GM23248 (cell line): Measurements from ENCODE around the gene RBMS1. TPM values are rescaled to one million over a fixed set of nuclear protein-coding genes. Genes with fewer than 3 reads are reported as not detected.

Experiments used
- DNase-seq: peaks from one replicate; pipeline ENCODE4 v3.0.0-alpha.2; 2015
- H2AFZ ChIP-seq: fragments of 200-600 bp; sonication (generic); 2 replicates; pipeline ENCODE4 v1.6.1; 2016; ENCODE audit warnings: antibody characterized with exemption
- H3F3A ChIP-seq: fragments of 200-600 bp; sonication (generic); 2 replicates; pipeline ENCODE4 v1.6.1; 2016; ENCODE audit warnings: mild to moderate bottlenecking, antibody characterized with exemption, mixed run types; ENCODE audit not compliant: insufficient read depth
- H3K27ac ChIP-seq: fragments of 200-600 bp; sonication (generic); 2 replicates; pipeline ENCODE4 v1.5.1; 2016; ENCODE audit warnings: mild to moderate bottlenecking
- H3K27me3 ChIP-seq: fragments of 200-600 bp; sonication (generic); replicated peaks from 2 replicates; pipeline ENCODE4 v1.6.1; 2016; ENCODE audit warnings: mild to moderate bottlenecking; ENCODE audit not compliant: insufficient read depth
- H3K36me3 ChIP-seq: fragments of 200-600 bp; sonication (generic); 2 replicates; pipeline ENCODE4 v1.6.1; 2016; ENCODE audit warnings: low read depth, mild to moderate bottlenecking
- H3K4me1 ChIP-seq: fragments of 200-600 bp; sonication (generic); 2 replicates; pipeline ENCODE4 v1.6.1; 2016; ENCODE audit warnings: mild to moderate bottlenecking; ENCODE audit not compliant: insufficient read depth
- H3K4me2 ChIP-seq: fragments of 200-600 bp; sonication (generic); one replicate; pipeline ENCODE4 v1.6.1; 2016; ENCODE audit warnings: mild to moderate bottlenecking; ENCODE audit not compliant: unreplicated experiment
- H3K4me3 ChIP-seq: fragments of 200-600 bp; sonication (generic); 2 replicates; pipeline ENCODE4 v1.5.1; 2016; ENCODE audit warnings: mild to moderate bottlenecking
- H3K79me2 ChIP-seq: fragments of 200-600 bp; sonication (generic); 2 replicates; pipeline ENCODE4 v1.6.1; 2016; ENCODE audit warnings: mild to moderate bottlenecking; ENCODE audit not compliant: insufficient read depth
- H3K9ac ChIP-seq: fragments of 200-600 bp; sonication (generic); 2 replicates; pipeline ENCODE4 v1.6.1; 2016; ENCODE audit warnings: mild to moderate bottlenecking
- H3K9me2 ChIP-seq: fragments of 200-600 bp; sonication (generic); 2 replicates; pipeline ENCODE4 v1.6.1; 2016; ENCODE audit warnings: mixed run types, mild to moderate bottlenecking, moderate library complexity; ENCODE audit not compliant: insufficient read depth
- H3K9me3 ChIP-seq: fragments of 200-600 bp; sonication (generic); one replicate; pipeline ENCODE4 v1.6.1; 2017; ENCODE audit warnings: low read depth
- H4K20me1 ChIP-seq: fragments of 200-600 bp; sonication (generic); 2 replicates; pipeline ENCODE4 v1.6.0; 2016; ENCODE audit not compliant: insufficient read depth
- EZH2 ChIP-seq: fragments of 200-600 bp; sonication (generic); IDR thresholded peaks from 2 replicates; pipeline ENCODE4 v1.6.1; 2018; ENCODE audit warnings: antibody characterized with exemption, mild to moderate bottlenecking; ENCODE audit not compliant: insufficient read depth, poor library complexity, severe bottlenecking
- EZH2phosphoT487 ChIP-seq: fragments of 200-600 bp; sonication (generic); IDR thresholded peaks from 2 replicates; pipeline ENCODE4 v1.6.1; 2018; ENCODE audit warnings: antibody characterized with exemption, moderate library complexity, mild to moderate bottlenecking, low read depth; ENCODE audit not compliant: insufficient read depth
- WGBS, 2 experiments: methylation state at CpG; one replicate each; pipeline ENCODE4 v1.1.6; 2015 to 2017; ENCODE audit warnings: low lambda C conversion rate in 2 of 2, low coverage in 1 of 2; ENCODE audit errors: missing lambda C conversion rate in 2 of 2; 5-methylcytosine and 5-hydroxymethylcytosine counted together
- in situ Hi-C: fragments of 300-500 bp; cut with MboI; formaldehyde crosslinking; loops from 2 replicates; pipeline ENCODE4 v1.15.0; 2020
- polyA plus RNA-seq: library from polyadenylated mRNA; unstranded; fragments of >200 nt; fragmentation: Nextera tagmentation; extraction: Ambion mirVana; gene quantifications from 2 replicates; pipeline ENCODE4 v1.2.1, GENCODE V29; 2016
- total RNA-seq: library from RNA; depleted of rRNA; stranded (reverse); fragments of >200 nt; shearing (Covaris generic); gene quantifications from 2 replicates; pipeline ENCODE4 v1.2.3, GENCODE V29; 2014

RBMS1 gene
- total and polyA plus RNA-seq, 2 experiments from 2014 or later: 72.3 to 91.7 TPM

GRCh38 chr2:160437273-160437672 lies 56.3 kb downstream of the RBMS1 start:
- H3K27ac ChIP-seq: no peak overlapping the region
- H3K9ac ChIP-seq: no peak overlapping the region
- no peaks in the 10 kb centered on the region for H3K9me2 ChIP-seq
- no peak overlapping the region for H3K4me3 ChIP-seq
- TF ChIP-seq EZH2phosphoT487 (no peak), EZH2 (no peak)
- no peaks in the 10 kb centered on the region for H3K9me3 ChIP-seq
- no peaks in the 10 kb centered on the region for H4K20me1 ChIP-seq
- peaks cover 83% of the 10 kb centered on the region for H3K79me2 ChIP-seq
- no peak overlapping the region for H3K4me2 ChIP-seq
- H3K4me1 ChIP-seq: peaks cover 31% of the 10 kb centered on the region
- H3F3A ChIP-seq: peaks cover 25% of the 10 kb centered on the region; the same call in 1 of the 2 replicates
- H2AFZ ChIP-seq: no peak overlapping the region
- no peaks in the 10 kb centered on the region for H3K27me3 ChIP-seq
- 93 to 94% methylated on average over 4 of the region's 4 CpGs for WGBS, 2 experiments
- no peak for DNase-seq
- peaks cover 4% of the 10 kb centered on the region; the same call in 1 of the 2 replicates for H3K36me3 ChIP-seq
- in situ Hi-C loops: no loop called here

GRCh38 chr2:160434254-160434948 lies 59.2 kb downstream of the RBMS1 start:
- H3K4me3 ChIP-seq: no peak overlapping the region
- peaks cover 40% of the 10 kb centered on the region for H3F3A ChIP-seq
- peaks cover 33% of the 10 kb centered on the region for H3K4me1 ChIP-seq
- in situ Hi-C loops: no loop called here
- DNase-seq: no peak
- 74 to 75% methylated on average over 3 of the region's 3 CpGs for WGBS, 2 experiments
- no peaks in the 10 kb centered on the region for H3K9me3 ChIP-seq
- no peak overlapping the region for H3K27ac ChIP-seq
- no peak overlapping the region for H3K9ac ChIP-seq
- no peak for TF ChIP-seq EZH2
- no peak for TF ChIP-seq EZH2phosphoT487
- peaks cover 88% of the 10 kb centered on the region for H3K79me2 ChIP-seq
- H3K27me3 ChIP-seq: no peaks in the 10 kb centered on the region
- H3K4me2 ChIP-seq: no peak overlapping the region
- H4K20me1 ChIP-seq: no peaks in the 10 kb centered on the region
- no peaks in the 10 kb centered on the region for H3K9me2 ChIP-seq
- H2AFZ ChIP-seq: no peak overlapping the region
- H3K36me3 ChIP-seq: peaks cover 15% of the 10 kb centered on the region; the same call in 1 of the 2 replicates

GRCh38 chr2:160433466-160434140 lies 60.0 kb downstream of the RBMS1 start:
- no peak overlapping the region for H3K27ac ChIP-seq

GRCh38 chr2:160432633-160433032 lies 61.0 kb downstream of the RBMS1 start:
- H3F3A ChIP-seq: peaks cover 52% of the 10 kb centered on the region
- peak overlapping the region; percentile 11; the same call in 1 of the 2 replicates for H3K9ac ChIP-seq
- H3K27ac ChIP-seq: peak overlapping the region; percentile 58
- H3K27me3 ChIP-seq: no peaks in the 10 kb centered on the region
- no peaks in the 10 kb centered on the region for H4K20me1 ChIP-seq
- no peaks in the 10 kb centered on the region for H3K9me3 ChIP-seq
- H3K4me2 ChIP-seq: peak overlapping the region; percentile 35
- peaks cover 15% of the 10 kb centered on the region; the same call in 1 of the 2 replicates for H3K36me3 ChIP-seq
- 14 to 18% methylated on average over 4 of the region's 4 CpGs for WGBS, 2 experiments
- H3K4me1 ChIP-seq: peaks cover 48% of the 10 kb centered on the region
- DNase-seq: peak; percentile 84
- TF ChIP-seq EZH2: no peak
- no peak for TF ChIP-seq EZH2phosphoT487
- no peaks in the 10 kb centered on the region for H3K9me2 ChIP-seq
- no peak overlapping the region for H2AFZ ChIP-seq
- H3K79me2 ChIP-seq: peaks cover 96% of the 10 kb centered on the region
- in situ Hi-C loops: no loop called here
- H3K4me3 ChIP-seq: no peak overlapping the region

More at GRCh38 chr2:160433466-160434140, 60.0 kb downstream of the RBMS1 start:
- no peak overlapping the region for H3K9ac ChIP-seq
- H3K4me1 ChIP-seq: peaks cover 39% of the 10 kb centered on the region
- WGBS, 2 experiments: 93 to 96% methylated on average over 4 of the region's 4 CpGs
- no peaks in the 10 kb centered on the region for H3K9me2 ChIP-seq
- H3F3A ChIP-seq: peaks cover 46% of the 10 kb centered on the region
- no peak overlapping the region for H3K4me2 ChIP-seq
- TF ChIP-seq EZH2: no peak
- no peak for TF ChIP-seq EZH2phosphoT487
- no peaks in the 10 kb centered on the region for H3K9me3 ChIP-seq
- in situ Hi-C loops: no loop called here
- H4K20me1 ChIP-seq: no peaks in the 10 kb centered on the region
- DNase-seq: no peak
- H3K4me3 ChIP-seq: no peak overlapping the region
- H3K79me2 ChIP-seq: peaks cover 96% of the 10 kb centered on the region
- H2AFZ ChIP-seq: no peak overlapping the region
- peaks cover 15% of the 10 kb centered on the region; the same call in 1 of the 2 replicates for H3K36me3 ChIP-seq
- H3K27me3 ChIP-seq: no peaks in the 10 kb centered on the region
